WI38 (cell line): ENCODE measurements around the gene C1QTNF9.
"Not testable (repeated sequence)": the region's sequence is repeated elsewhere in the genome, so short reads cannot be mapped to it uniquely, and the experiment has no call there.

ENCODE experiments used
- H3K4me3 ChIP-seq: 2 replicates; pipeline ENCODE4 v1.5.1; 2011; ENCODE audit warnings: low read depth, mild to moderate bottlenecking, control low read depth, low read length
- CTCF ChIP-seq: IDR thresholded peaks from 2 replicates; pipeline ENCODE4 v1.5.1; 2012; ENCODE audit warnings: low read depth, mild to moderate bottlenecking, control low read depth, low read length

Gene C1QTNF9

DNA sequence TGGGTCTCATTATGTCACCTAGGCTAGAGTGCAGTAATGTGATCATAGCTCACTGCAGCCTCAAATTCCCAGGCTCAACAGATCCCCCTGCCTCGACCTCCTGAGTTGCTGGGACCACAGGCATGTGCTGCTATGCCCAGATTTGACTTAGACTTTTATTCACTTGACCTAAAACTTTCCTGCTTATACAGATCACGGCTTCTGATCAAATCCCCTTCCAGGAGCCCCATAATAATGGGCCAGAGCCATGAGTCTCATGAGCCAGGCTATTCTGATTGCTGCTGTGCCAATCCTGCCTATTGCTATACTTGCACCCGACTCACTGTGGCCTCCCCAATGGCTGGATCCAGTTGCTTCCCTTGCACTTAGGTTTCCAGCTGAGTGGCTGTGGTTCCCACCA lies 42.0 kb downstream of the C1QTNF9 start:
- H3K4me3 ChIP-seq, result no peak overlapping the region
- TF ChIP-seq CTCF, result no peak

GRCh38 chr13:24353736-24354135 lies 44.4 kb downstream of the C1QTNF9 start:
- no peak overlapping the region for H3K4me3 ChIP-seq
- no peak for TF ChIP-seq CTCF

- H3K4me3 ChIP-seq, result no peak overlapping the region
- TF ChIP-seq CTCF, result no peak
These were observed 45.7 kb downstream of the C1QTNF9 start for GRCh38 chr13:24355103-24355502.

DNA sequence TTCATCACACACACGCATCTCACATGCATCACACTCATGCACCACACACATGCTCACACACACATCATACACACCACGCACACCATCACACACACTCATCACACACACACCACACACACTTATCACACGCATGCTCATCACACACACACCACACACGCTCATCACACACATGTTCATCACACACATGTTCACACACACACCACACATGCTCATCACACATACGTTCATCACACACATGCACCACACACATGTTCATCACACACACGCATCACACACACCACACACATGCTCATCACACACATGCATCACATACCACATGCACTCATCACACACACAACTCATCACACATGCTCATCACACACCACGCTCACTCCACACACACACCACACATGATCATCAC lies 46.9 kb downstream of the C1QTNF9 start:
- no peak for TF ChIP-seq CTCF
- H3K4me3 ChIP-seq, result no peak overlapping the region

GRCh38 chr13:24356837-24357236 lies 47.5 kb downstream of the C1QTNF9 start:
- no peak overlapping the region for H3K4me3 ChIP-seq
- no peak for TF ChIP-seq CTCF

- H3K4me3 ChIP-seq, result no peak overlapping the region
- no peak for TF ChIP-seq CTCF
These were observed 48.4 kb downstream of the C1QTNF9 start for GRCh38 chr13:24357756-24358155.

DNA sequence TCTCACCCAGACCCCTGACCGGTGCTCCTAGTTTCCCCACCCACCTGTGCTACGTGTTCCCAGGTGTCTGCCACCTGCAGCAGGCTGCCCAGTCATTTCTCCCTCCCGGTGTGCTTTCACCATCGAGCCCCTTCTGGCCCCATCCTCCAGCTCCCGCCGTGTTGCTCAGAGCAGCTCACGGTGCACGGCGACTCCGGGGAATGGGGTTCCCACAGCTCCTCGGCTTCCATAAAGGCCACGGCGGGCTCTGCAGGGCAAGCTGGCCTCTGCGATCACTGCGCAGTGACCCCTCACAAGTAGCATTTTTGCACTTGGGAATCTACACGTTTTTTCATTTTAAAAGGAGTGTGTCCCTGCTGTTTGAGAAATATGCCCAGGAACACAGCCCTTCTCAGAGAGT lies 49.5 kb downstream of the C1QTNF9 start:
- not testable (repeated sequence) for H3K4me3 ChIP-seq

GRCh38 chr13:24359252-24359651 lies 49.9 kb downstream of the C1QTNF9 start:
- H3K4me3 ChIP-seq, result not testable (repeated sequence)

GRCh38 chr13:24360106-24360505 lies 50.7 kb downstream of the C1QTNF9 start:
- H3K4me3 ChIP-seq, result no peak overlapping the region
- no peak for TF ChIP-seq CTCF
